Skin of body (tissue), 2 donors: ENCODE measurements around the gene B3GAT3. TPM values are rescaled to one million over a fixed set of nuclear protein-coding genes. Genes with fewer than 3 reads are reported as not detected.
"Not testable (repeated sequence)": the region's sequence is repeated elsewhere in the genome, so short reads cannot be mapped to it uniquely, and the experiment has no call there.

Experiments used
- DNase-seq: peaks from one replicate; lab custom pipeline; 2025; lab: John Stamatoyannopoulos, UW
- total RNA-seq: library from RNA; depleted of rRNA; stranded (reverse); fragments of >200 nt; gene quantifications from one replicate; pipeline ENCODE4 v1.2.3, GENCODE V29; 2014

Gene B3GAT3
- 12.5 TPM for total RNA-seq

- peak; percentile 92 for DNase-seq
Observed at GRCh38 chr11:62621567-62622470, at the start of gene B3GAT3. TSS of gene B3GAT3 (minus strand) at chr11:62621986. CDS start at chr11:62621947, 39 bp downstream.

DNA sequence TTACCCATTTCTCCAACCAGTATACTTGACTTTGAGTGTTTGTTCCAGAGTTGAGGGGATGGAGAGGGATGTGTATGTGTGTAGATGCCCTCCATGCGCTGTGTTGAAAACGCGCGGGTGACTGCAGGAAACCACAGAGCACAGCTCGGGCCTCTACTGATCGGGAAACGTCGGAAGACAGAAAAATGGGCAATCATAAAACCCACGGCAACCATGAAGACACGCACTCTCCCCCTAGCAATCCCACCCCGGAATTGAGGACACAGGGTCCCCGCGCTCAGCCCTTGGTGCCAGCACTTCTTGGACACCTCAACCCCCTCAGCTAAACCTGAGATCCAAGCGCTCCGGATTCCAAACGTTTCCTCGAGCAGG, 49.4 kb upstream of the B3GAT3 start:
- DNase-seq = no peak

DNA sequence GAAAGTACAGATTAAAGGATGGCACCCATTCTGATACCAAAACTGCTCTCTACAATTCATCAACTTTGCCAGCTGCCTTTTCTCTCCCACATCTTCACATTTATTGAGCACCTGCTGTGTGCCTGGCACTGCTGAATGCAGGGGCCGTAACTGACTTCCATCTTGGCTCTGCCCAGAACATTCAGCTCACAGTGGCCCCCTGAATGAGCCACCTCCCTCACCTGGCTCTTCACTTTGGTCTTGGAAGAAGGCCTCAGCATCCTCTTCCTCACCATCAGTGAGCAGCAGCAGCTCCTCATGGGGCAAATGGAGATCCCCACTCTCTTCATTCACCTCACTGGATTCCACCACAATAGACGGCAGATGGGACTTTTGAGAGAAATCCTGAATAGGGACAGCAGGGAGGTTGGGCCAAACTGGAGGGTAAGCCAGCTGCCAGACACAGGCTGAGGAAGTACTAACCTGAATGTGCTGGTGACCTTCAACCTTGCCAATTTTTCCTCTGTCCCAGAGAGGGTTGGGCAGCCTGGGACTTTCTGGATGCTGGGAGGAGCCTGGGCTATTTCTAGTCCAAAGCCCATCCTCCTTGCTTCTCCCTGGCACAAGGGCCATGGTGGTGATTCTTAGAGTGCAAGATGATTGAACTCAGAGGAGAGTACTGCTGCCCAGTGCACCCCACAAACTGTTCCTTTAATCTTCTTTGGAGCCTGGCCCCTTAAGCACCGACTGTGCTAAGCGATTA, 47.8 kb upstream of the B3GAT3 start:
- no peak for DNase-seq

DNA sequence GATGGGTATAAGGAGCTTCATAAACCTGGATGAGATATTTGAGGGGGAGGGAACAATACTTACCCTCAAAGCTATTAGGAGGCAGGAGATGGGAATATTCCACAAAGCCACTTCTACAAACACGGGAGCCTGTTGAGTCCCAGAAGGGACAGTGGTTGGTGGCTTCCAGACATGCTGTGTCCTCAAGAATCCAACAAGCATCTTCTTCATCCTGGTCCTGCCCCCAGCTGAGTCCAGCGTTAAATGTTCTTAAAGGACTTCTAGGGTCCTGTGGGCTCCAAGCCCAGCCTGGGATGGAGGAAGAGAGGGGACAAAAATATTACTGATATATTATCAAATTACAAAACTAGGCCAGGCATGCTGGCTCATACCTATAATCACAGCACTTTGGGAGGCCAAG, 45.7 kb upstream of the B3GAT3 start:
- no peak for DNase-seq

- DNase-seq = no peak
Observed at GRCh38 chr11:62666259-62666926, 44.6 kb upstream of the B3GAT3 start.

DNA sequence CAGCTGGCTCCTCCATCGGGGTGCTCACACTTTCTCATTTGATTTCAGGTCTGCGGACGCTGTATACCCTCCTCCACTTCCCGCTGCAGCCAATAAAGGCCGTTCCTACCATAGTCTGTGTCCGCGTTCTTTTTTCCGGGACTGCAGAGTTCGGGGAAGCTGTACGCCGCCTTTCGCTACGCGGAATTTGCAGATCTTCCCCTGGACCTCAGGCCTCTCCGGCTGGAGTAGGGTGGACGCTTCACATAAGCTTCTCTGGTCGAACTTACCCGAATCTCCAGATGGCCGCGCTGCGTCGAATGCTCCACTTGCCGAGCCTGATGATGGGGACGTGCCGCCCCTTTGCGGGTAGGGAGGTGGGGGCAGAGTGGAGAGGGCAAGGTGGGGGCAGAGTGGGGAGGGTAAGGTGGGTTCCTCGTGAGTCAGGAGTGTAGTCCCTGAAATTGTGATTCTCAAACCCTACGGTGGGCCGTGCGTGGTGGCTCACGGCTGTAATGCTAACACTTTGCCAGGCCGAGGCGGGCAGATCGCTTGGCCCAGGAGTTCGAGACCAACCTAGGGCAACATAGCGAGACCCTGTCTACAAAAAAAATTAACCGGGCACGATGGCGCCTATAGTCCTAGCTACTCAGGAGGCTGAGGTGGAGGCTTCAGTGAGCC, 43.9 kb upstream of the B3GAT3 start:
- no peak for DNase-seq

- DNase-seq = peak; percentile 94
Observed at GRCh38 chr11:62665075-62665598, 43.4 kb upstream of the B3GAT3 start, which contains the start of the genes C11orf98 and CSKMT. TSS of gene C11orf98 (minus strand) at chr11:62665210. CDS start at chr11:62665169, 41 bp downstream. TSS of gene CSKMT (plus strand) at chr11:62665312. CDS start at chr11:62665880, 568 bp downstream.

GRCh38 chr11:62664405-62665074, 42.8 kb upstream of the B3GAT3 start:
- DNase-seq = no peak

- DNase-seq = no peak
Observed at GRCh38 chr11:62656796-62657429, 35.1 kb upstream of the B3GAT3 start.

GRCh38 chr11:62654297-62654696, 32.5 kb upstream of the B3GAT3 start:
- DNase-seq = no peak

GRCh38 chr11:62652161-62653006, 30.6 kb upstream of the B3GAT3 start:
- DNase-seq = no peak

- not testable (repeated sequence) for DNase-seq
Observed at GRCh38 chr11:62650283-62650682, 28.5 kb upstream of the B3GAT3 start.

DNA sequence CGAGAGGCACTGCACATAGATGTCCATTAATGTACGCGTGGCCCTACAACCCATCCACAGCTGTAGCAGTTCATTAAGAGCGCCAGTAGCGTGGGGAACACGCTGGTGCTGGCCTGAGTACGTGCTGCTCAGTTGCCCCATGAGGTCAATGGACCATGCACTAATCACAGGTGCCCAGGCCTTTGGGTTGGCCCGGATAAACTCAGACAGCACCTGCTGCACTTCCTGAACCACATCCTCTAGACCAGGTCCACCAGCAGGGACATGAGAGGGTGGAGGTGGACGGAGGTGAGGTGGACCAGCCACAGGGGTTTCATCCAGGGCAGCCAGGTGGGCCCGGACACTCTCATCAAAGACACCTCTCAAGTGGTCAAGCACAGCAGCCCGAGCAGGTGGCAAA, 27.7 kb upstream of the B3GAT3 start:
- no peak for DNase-seq

DNA sequence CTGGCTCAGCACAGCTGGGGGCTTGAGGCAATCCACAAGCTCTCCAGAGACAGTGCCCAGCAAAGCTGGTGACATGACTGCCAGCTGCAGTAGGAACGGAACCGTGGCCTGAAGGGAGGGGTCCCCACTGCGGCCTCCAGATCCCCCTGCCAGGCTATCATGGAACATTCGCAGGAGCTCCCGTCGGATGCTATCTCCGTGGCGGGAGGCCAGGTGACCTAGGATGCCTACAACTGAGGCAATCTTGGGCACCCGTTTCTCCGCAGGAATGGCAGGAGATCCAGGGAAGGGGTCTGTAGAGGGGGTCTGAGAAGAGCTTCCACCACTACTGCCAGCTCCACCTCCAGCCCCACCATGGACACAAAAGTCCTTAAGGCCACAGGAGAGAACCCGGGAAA, 27.2 kb upstream of the B3GAT3 start:
- DNase-seq = no peak

DNA sequence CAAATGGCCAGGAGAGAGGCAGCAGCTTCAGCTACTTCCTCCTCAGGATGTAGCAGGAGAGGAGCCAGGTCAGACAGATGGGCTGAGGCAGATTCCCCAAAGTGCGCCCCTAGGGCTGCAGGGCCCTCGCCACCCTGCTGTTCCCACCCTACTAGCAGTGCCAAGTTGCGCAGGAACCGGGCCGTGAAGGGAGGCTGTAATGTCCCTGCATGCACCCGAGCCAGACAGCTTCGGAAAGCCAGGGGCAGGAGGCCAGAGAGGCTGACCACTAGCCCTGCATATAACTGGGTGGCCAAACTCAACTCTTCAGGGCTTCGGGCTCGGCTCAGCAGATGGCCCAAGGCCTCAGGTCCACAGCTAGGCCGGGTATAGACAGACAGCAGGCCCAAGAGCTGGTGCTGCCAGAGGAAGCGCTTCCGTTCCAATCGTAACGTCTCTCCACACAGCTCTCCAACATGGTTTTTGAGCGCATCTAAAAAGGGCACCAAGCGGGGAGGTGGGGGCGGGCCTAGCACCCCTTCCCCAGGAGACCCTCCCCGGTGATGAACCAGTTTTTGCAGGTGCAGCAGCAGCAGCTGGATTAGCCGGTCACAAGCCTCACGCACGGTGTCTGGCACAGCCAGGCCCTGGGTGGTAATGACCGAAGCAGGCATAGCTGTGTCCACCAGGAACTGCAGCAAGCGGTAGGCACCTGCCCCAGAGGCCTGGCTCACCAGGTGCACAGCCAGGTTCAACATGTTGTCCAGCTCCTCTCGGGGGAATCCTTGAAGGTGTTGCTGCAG, 26.6 kb upstream of the B3GAT3 start:
- DNase-seq = no peak

DNA sequence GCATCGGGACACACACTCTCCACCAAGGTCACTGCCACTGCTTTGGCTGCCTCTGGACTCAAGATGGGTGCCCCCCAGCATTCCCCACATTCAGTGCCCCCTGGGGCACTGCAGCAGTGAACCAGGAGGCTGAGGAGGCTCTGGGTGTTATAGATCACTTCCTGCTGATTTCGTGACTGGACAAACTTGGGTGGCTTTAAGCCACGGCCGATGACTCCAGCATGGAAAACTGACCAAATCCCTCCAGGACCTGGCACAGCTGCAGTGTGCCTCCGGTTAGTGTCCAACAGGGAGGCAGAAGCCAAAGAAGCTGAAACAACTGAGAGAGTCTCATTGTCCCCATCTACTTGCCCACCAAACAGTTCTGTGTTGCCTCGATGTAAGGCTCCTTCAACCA, 25.8 kb upstream of the B3GAT3 start:
- DNase-seq = no peak

- no peak for DNase-seq
Observed at GRCh38 chr11:62646825-62647608, 25.2 kb upstream of the B3GAT3 start.
